Tibial artery (tissue), 4 donors: ENCODE results near the gene SLC43A1.

ENCODE experiments used
- DNase-seq, 2 donors: peaks; one replicate each; pipeline ENCODE4 v3.0.0-alpha.2; 2019
- H3K27ac ChIP-seq, 2 donors: fragments of 200-600 bp; sonication (generic) in 1 of 2; 1 replicate in 1 of 2; 2 replicates in 1 of 2; pipeline ENCODE4 v1.5.1; 2018 to 2019; ENCODE audit warnings: mild to moderate bottlenecking in 1 of 2
- H3K27me3 ChIP-seq, 2 donors: fragments of 200-600 bp; sonication (generic) in 1 of 2; one replicate each; pipeline versions ENCODE4 v1.5.1 to v1.6.0; 2016 to 2019
- H3K36me3 ChIP-seq, 3 donors: fragments of 200-600 bp; sonication (generic) in 2 of 3; one replicate each; pipeline ENCODE4 v1.5.1; 2016 to 2019; ENCODE audit warnings: mild to moderate bottlenecking in 2 of 3
- H3K4me1 ChIP-seq, 4 donors: fragments of 200-600 bp; sonication (generic) in 2 of 4; 1 replicate in 3 of 4; 2 replicates in 1 of 4; pipeline ENCODE4 v1.5.1; 2016 to 2019
- H3K4me3 ChIP-seq, 2 donors: fragments of 200-600 bp; sonication (generic) in 1 of 2; 1 replicate in 1 of 2; 2 replicates in 1 of 2; pipeline ENCODE4 v1.5.1; 2018 to 2019; ENCODE audit warnings: mild to moderate bottlenecking in 2 of 2
- H3K9me3 ChIP-seq, 3 donors: fragments of 200-600 bp; sonication (generic) in 1 of 3; one replicate each; pipeline ENCODE4 v1.5.1; 2016 to 2019
- intact Hi-C: fragments of 100-400 bp; cut with DNase I; formaldehyde crosslinking; loops from one replicate; pipeline ENCODE4 v1.15.0; 2023; ENCODE audit warnings: low total_unique reads
- TF ChIP-seq, protein P1 (sequence below), 2 experiments: fragments of 200-600 bp in 1 of 2; fragments of 450-650 bp in 1 of 2; IDR thresholded peaks; one replicate each; pipeline ENCODE4 v1.5.1; 2017 to 2019; ENCODE audit warnings: antibody characterized with exemption in 2 of 2, mild to moderate bottlenecking in 1 of 2, moderate library complexity in 1 of 2

Gene SLC43A1

DNA sequence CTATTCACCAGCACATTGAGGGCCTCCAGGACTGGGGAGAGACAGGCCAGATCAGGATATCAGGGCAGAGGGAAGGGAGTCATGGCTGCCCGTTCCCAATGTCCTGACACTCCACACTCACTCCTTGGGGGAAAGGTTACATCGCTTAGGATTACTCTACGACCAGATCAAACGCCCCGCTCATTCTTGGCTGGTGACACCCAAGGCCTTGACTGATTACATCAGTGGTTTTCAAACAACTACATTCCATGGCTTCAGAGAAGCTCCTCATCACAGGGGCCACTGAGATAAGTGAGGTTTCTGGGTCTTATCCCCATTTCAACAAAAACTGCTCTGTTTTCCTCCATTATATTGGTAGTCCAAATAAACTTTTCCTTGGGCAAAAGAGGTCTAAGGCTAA lies 37.0 kb upstream of the SLC43A1 start:
- intact Hi-C loops: no loop called here
- Histone ChIP-seq H3K36me3 (peaks cover 48 to 100% (median 90%) of the 10 kb centered on the region in 3 donors), H3K9me3 (no peaks in the 10 kb centered on the region), H3K27ac (no peak overlapping the region), H3K4me3 (no peak overlapping the region), H3K4me1 (no peaks in the 10 kb centered on the region), H3K27me3 (no peaks in the 10 kb centered on the region)
- no peak for DNase-seq
- TF ChIP-seq, protein P1, sequence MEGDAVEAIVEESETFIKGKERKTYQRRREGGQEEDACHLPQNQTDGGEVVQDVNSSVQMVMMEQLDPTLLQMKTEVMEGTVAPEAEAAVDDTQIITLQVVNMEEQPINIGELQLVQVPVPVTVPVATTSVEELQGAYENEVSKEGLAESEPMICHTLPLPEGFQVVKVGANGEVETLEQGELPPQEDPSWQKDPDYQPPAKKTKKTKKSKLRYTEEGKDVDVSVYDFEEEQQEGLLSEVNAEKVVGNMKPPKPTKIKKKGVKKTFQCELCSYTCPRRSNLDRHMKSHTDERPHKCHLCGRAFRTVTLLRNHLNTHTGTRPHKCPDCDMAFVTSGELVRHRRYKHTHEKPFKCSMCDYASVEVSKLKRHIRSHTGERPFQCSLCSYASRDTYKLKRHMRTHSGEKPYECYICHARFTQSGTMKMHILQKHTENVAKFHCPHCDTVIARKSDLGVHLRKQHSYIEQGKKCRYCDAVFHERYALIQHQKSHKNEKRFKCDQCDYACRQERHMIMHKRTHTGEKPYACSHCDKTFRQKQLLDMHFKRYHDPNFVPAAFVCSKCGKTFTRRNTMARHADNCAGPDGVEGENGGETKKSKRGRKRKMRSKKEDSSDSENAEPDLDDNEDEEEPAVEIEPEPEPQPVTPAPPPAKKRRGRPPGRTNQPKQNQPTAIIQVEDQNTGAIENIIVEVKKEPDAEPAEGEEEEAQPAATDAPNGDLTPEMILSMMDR (IDR thresholded peaks at IDR 0.05): no peak

DNA sequence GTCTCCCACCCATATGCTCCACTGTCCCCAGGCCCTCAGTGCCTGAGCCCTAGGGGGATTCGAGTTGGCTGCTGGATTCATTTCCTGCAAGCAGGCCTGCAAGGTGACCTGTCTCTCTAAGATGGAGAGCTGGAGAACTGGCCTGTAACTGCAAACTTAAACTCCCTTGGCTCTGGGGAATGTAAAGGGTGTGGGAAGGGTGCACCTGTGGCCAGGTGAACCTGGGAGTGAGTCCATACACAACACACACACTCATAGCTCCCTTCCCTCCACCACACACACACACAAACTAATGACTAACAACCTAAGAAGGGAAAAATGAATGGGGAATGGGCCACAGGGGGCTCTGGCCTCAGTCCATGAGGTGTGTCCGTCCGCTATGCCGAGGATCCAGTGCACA lies 36.4 kb upstream of the SLC43A1 start:
- H3K27ac ChIP-seq: no peak overlapping the region
- H3K27me3 ChIP-seq: no peaks in the 10 kb centered on the region
- H3K9me3 ChIP-seq: no peaks in the 10 kb centered on the region
- H3K4me3 ChIP-seq: no peak overlapping the region
- no peaks in the 10 kb centered on the region for H3K4me1 ChIP-seq
- H3K36me3 ChIP-seq: peaks cover 47 to 95% (median 89%) of the 10 kb centered on the region in 3 donors
- no peak for DNase-seq
- intact Hi-C loops: no loop called here
- TF ChIP-seq, protein P1 (IDR thresholded peaks at IDR 0.05): no peak

DNA sequence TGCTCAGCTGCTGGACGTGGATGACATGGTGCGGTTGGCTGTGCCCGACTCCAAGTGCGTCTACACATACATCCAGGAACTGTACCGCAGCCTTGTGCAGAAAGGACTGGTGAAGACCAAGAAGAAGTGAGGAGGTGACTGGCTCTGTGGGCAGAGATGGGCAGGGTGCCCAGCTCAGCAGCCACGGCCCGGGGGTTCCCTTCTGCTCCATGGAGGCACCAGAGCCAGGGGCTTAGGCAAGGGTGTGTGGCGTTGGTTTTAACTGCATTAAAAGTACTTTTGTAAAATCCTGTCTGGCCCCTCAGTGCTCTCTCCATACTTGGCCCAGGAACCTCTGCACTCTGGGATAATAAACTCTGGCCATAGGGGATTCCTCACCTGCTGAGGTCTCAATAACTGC lies 34.5 kb upstream of the SLC43A1 start:
- Histone ChIP-seq H3K36me3 (peaks cover 47 to 86% (median 73%) of the 10 kb centered on the region in 3 donors), H3K27me3 (no peaks in the 10 kb centered on the region), H3K27ac (no peak overlapping the region), H3K9me3 (no peaks in the 10 kb centered on the region), H3K4me1 (no peaks in the 10 kb centered on the region), H3K4me3 (no peak overlapping the region)
- intact Hi-C loops: no loop called here
- TF ChIP-seq, protein P1 (IDR thresholded peaks at IDR 0.05): no peak
- no peak for DNase-seq

DNA sequence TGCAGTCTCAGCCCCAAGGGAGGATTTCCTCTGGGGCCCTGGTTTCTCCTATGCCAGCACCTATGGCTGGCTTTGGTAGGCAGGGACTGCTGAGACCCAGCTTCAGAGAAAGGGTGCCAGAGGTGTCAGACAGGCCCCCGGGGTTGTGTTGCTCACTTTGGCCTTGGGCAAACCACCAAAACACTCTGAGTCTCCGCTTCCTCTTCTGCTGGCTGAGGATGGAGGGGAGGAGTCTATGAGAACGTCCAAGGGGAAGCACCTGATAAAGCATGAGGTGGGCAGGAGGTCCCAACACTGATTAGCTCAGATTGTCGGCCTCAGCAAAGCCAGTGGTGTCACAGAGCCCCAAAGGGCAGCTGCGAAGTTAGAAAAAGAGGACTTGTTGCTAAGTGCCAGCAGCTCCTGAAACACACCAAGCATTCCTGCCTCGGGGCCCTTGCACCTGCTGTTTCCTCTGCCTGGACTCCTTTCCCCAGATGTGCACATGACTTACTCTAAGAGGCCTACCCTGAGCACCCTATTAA lies 32.4 kb upstream of the SLC43A1 start:
- H3K4me3 ChIP-seq: no peak overlapping the region
- peaks cover 33 to 65% (median 55%) of the 10 kb centered on the region in 3 donors for H3K36me3 ChIP-seq
- TF ChIP-seq, protein P1 (IDR thresholded peaks at IDR 0.05): no peak

DNA sequence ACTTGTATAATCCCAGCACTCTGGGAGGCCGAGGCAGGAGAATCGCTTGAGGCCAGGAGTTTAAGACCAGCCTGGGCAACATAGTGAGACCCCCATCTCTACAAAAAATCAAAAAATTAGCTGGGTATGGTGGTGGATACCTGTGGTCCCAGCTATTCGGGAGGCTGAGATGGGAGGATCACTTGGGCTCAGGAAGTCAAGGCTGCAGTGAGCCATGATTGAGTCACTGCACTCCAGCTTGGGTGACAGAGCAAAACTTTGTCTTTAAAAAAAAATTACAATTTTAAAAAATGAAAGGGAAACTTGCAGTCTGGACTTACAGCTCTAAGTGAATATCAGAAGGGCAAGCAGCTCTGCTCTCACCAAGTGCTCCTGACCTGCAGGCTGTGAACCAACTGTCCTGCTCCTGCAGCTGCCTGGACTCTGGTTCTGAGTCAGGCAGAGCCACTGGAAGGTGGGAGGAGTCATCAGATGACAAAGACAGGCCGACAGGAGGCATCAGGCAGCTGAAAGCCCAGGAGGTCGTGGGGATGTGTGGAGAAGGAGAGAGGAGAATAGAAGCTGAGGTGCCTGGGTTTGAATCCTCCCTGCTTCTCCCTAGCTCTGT lies 31.5 kb upstream of the SLC43A1 start:
- Histone ChIP-seq H3K27ac (no peak overlapping the region), H3K27me3 (no peaks in the 10 kb centered on the region), H3K9me3 (no peaks in the 10 kb centered on the region), H3K36me3 (peaks cover 23 to 55% (median 47%) of the 10 kb centered on the region in 3 donors), H3K4me1 (no peaks in the 10 kb centered on the region), H3K4me3 (no peak overlapping the region)
- TF ChIP-seq, protein P1 (IDR thresholded peaks at IDR 0.05): no peak
- DNase-seq: no peak
- intact Hi-C loops: no loop called here

More for the DNA sequence above, 32.4 kb upstream of the SLC43A1 start:
- H3K9me3 ChIP-seq: no peaks in the 10 kb centered on the region
- no peak overlapping the region for H3K27ac ChIP-seq
- H3K27me3 ChIP-seq: no peaks in the 10 kb centered on the region
- H3K4me1 ChIP-seq: no peaks in the 10 kb centered on the region
- intact Hi-C loops: no loop called here
- no peak for DNase-seq
